ENCODE results near the gene EHBP1L1. TPM values are rescaled to one million over a fixed set of nuclear protein-coding genes. Genes with fewer than 3 reads are reported as not detected.

Gene EHBP1L1
- total RNA-seq, 3 donors from 2014 or later: 28.0 to 68.8 (median 33.4) TPM

GRCh38 chr11:65576232-65576866, 496 bp downstream of the EHBP1L1 start:
- Histone ChIP-seq H3K27me3 (no peaks in the 10 kb centered on the region), H3K27ac (peak overlapping the region; percentile 96 to 97), H3K4me3 (peak overlapping the region; percentile 60 to 91 (median 75)), H3K36me3 (no peaks in the 10 kb centered on the region), H3K4me1 (peaks cover 30 to 32% of the 10 kb centered on the region in 2 donors), H3K9me3 (no peaks in the 10 kb centered on the region)
- TF ChIP-seq POLR2AphosphoS5 (IDR thresholded peaks at IDR 0.05): no peak
- TF ChIP-seq CTCF (IDR thresholded peaks at IDR 0.05): no peak
- TF ChIP-seq POLR2A (IDR thresholded peaks at IDR 0.05): no peak
- intact Hi-C loops (cut with DNase I; ENCODE audit: low total_unique reads): loop anchor here (5.0 kb wide), 1 partner anchor 36 kb away; the partner anchor contains the start of gene MAP3K11
- DNase-seq (ENCODE audit: low spot score in 2 of 2): no peak

GRCh38 chr11:65576867-65577755, 1.3 kb downstream of the EHBP1L1 start:
- Histone ChIP-seq H3K27me3 (no peaks in the 10 kb centered on the region), H3K27ac (peak overlapping the region; percentile 96 to 97), H3K9me3 (no peaks in the 10 kb centered on the region), H3K36me3 (no peaks in the 10 kb centered on the region), H3K4me1 (peaks cover 24 to 26% of the 10 kb centered on the region in 2 donors), H3K4me3 (peak overlapping the region; percentile 60 to 91 (median 75))
- no peak for DNase-seq (ENCODE audit: low spot score in 2 of 2)
- no peak for TF ChIP-seq POLR2AphosphoS5 (IDR thresholded peaks at IDR 0.05)
- no peak for TF ChIP-seq POLR2A (IDR thresholded peaks at IDR 0.05)
- TF ChIP-seq CTCF (IDR thresholded peaks at IDR 0.05): no peak
- intact Hi-C loops (cut with DNase I; ENCODE audit: low total_unique reads): loop anchor here (5.0 kb wide), 1 partner anchor 35 kb away; the partner anchor contains the start of gene MAP3K11

GRCh38 chr11:65577756-65578109, 1.9 kb downstream of the EHBP1L1 start:
- Histone ChIP-seq H3K9me3 (no peaks in the 10 kb centered on the region), H3K4me1 (peaks cover 24 to 26% of the 10 kb centered on the region in 2 donors), H3K4me3 (peak overlapping the region; percentile 60 to 91 (median 75)), H3K36me3 (no peaks in the 10 kb centered on the region), H3K27ac (peak overlapping the region; percentile 96 to 97), H3K27me3 (no peaks in the 10 kb centered on the region)
- intact Hi-C loops (cut with DNase I; ENCODE audit: low total_unique reads): loop anchor here (5.0 kb wide), 1 partner anchor 35 kb away; the partner anchor contains the start of gene MAP3K11
- DNase-seq (ENCODE audit: low spot score in 2 of 2): no peak
- no peak for TF ChIP-seq CTCF (IDR thresholded peaks at IDR 0.05)
- no peak for TF ChIP-seq POLR2AphosphoS5 (IDR thresholded peaks at IDR 0.05)
- no peak for TF ChIP-seq POLR2A (IDR thresholded peaks at IDR 0.05)

GRCh38 chr11:65578134-65578533, 2.3 kb downstream of the EHBP1L1 start:
- Histone ChIP-seq H3K4me1 (peaks cover 24 to 26% of the 10 kb centered on the region in 2 donors), H3K4me3 (peak overlapping the region in 2 of 3 donors; percentile 60 to 75), H3K27me3 (no peaks in the 10 kb centered on the region), H3K36me3 (no peaks in the 10 kb centered on the region), H3K27ac (peak overlapping the region; percentile 96 to 97), H3K9me3 (no peaks in the 10 kb centered on the region)
- TF ChIP-seq POLR2AphosphoS5 (IDR thresholded peaks at IDR 0.05): no peak
- no peak for TF ChIP-seq CTCF (IDR thresholded peaks at IDR 0.05)
- DNase-seq (ENCODE audit: low spot score in 2 of 2): no peak
- intact Hi-C loops (cut with DNase I; ENCODE audit: low total_unique reads): loop anchor here (5.0 kb wide), 1 partner anchor 34 kb away; the partner anchor contains the start of gene MAP3K11
